HG03064 (cell line): Measurements from ENCODE around the gene CMTM2.
"Not testable (repeated sequence)": the region's sequence is repeated elsewhere in the genome, so short reads cannot be mapped to it uniquely, and the experiment has no call there.

ENCODE experiments used
- ATAC-seq: cut with Tn5 transposase; IDR thresholded peaks from one replicate; pipeline ENCODE4 v1.9.1; 2021; ENCODE audit warnings: low read depth; ENCODE audit not compliant: unreplicated experiment

The CMTM2 gene

DNA sequence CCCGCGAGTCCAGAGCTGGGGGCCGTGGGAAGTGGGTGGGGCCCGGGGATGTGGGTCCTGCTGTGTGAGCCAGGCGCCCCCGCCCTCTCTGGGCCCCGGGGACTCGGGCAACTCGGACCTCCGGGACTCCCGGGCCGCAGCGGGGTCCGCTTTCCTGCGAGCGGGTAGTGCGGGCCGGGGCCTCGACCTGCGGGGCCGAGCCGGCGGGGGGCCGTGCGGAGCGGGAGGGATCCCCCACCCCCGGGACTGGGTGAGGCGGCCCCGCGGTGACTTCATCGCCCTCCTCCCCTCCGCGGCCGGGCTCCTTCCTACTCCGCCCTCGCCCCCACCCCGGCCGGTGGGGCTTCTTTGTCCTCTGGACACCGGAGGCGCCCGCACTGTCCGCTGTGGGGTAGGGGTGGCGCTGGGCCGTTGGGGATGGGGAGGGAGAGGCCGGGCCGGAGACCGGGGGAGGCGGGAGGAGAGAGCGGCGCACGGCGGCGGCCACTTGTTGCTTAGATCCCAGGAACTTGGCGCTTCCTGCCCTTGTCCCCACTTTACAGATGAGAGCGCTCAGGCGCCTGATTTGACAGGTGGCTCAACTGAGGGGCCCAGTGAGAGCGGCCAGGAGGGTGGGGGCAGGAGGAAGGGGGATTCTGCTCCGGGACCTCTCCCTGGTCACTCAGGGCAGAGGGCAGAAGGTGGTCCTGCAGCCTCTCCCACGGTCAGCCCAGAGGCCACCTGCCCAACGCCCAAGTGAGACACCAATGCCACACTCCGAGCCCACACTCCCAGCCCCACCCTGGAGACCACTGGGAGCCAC lies 26.1 kb downstream of the CMTM2 start:
- peak; percentile 2 for ATAC-seq

DNA sequence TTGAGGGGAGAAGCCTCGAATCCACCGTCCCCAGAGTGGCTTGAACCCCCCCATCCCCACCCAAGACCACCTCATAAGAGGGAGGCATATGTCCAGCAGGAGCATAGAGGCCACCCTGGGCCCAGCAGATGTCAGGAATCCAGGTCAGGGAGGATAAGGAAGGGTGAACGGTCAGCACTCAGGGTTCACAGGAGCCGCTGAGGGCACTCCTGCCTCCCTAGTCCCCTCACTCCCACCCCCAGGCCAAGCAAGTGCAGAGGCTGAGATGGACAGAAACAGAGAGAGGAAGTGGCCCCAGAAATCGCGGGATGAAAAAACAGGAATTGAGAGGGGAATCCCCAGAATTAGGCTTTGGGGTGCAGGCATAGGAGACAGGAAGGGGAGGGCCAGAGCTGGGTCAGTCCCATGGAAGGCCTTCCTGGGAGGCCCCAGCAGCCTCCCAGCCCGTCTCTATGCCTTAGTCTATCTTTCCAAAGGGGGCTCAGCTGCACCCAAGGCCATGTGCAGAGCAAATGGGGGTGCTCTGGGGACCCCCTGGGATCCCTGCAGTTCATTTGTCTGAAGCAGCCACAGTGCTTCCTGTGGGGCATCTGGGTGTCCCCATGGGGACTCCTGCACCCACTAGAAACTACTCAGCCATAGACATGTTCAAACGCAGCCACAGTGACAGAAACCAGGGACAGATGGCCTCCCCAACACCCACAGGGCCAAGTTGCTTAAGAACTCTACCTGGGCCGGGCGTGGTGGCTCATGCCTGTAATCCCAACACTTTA lies 26.9 kb downstream of the CMTM2 start:
- no peak for ATAC-seq

DNA sequence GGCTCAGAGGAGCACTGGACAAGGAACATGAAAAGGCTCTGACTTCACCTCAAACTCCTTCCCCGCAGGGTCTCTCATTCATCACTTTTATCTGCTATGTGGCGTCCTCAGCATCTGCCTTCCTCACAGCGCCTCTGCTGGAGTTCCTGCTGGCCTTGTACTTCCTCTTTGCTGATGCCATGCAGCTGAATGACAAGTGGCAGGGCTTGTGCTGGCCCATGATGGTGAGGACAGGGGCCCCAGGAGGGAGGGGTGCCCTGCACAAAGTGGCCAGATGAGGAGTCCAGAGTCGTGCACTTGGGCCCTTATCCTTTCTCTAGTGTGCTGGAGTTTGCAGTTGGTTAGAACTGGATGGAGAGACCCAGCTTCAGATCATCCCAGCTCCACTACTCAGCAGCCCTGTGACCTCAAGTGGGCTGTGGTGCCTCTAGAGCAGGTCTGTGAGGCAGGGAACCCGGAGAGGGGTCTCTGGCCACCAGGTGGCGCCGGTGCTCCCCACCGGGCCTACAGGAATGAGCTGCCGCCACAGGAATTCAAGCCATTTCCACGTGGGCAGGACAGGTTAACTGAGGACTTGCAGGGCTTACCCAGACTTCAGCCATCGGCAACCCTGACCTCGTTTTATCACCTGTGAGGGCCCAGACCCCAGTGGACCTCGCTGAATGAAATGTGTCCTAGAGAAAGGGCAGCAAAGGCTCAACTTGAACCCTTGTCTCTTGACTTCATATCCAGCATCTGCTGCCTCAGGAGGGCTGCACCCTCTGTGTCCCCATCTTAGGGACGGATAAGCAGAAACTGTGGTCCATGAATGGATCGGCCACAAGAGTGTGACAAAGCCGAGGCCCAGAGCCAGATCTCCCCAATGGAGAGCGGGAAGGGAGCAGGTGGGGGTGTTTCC lies 29.2 kb downstream of the CMTM2 start:
- ATAC-seq = no peak

DNA sequence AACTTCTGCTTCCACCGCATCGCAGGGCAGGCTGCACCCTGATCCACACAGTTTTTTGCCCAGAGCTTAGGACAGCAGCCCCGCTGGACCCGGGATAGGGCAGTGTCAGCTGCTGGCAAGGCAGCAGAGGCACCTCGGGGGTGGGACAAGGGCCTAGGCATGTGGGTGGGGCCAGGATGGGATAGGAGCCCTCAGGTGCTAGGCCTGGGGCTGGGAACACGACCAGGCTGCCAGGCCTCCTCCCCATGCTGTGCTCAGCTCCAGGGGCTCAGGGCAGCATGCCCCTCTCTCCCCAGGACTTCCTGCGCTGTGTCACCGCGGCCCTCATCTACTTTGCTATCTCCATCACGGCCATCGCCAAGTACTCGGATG lies 29.9 kb downstream of the CMTM2 start:
- no peak for ATAC-seq

- ATAC-seq = no peak
These were observed 31.0 kb downstream of the CMTM2 start for GRCh38 chr16:66610111-66610820.

- ATAC-seq = not testable (repeated sequence)
These were observed 32.6 kb downstream of the CMTM2 start for GRCh38 chr16:66611911-66612310.

DNA sequence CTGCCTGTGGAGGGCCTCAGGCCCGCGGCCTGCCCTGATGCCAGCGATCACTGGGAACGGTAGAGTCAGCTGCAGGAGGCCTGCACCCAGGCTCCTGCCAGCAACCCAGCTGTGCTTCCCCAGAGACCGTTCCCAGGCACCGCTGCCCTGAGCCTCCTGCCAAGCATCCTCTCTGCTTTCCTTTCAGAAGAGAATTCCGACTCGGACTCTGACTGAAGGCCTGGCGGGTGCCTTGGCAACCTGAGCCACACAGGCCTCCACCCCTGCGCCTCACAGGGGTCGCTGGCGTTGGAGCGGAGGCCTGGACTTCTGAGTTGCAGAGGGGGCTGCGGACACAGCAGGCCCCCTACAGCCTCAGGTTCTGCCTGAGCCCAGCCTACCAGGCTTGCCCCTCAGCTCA lies 33.2 kb downstream of the CMTM2 start:
- no peak for ATAC-seq

DNA sequence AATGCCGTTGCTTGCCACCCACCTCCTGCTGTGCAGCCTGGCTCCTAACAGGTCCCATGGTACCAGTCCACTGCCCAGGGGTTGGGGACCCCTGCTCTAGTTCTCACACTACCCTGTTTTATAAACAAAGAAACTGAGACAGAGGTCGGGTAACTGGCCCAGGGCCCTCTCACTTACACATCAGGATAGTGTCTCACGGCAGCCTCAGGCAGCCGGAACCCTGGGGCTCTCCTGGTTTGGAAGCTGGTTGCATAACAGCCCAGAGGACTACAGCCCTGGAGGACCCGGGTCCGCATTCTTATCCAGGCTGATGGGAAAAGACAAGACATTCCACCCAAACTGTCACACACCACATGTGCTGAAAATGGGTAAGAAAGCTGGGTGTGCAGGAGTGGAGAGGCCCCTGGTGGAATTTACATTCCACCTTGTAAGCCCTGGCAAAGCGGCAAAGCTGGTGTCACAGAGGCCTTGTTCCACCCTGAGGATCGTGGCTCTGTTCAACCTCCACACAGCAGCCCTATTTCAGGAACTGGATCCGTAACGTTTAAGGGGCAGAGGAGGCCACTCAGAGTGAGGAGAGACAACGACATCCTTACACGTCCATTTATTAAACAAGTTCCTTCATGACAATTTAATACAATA lies 35.0 kb downstream of the CMTM2 start:
- ATAC-seq = no peak

DNA sequence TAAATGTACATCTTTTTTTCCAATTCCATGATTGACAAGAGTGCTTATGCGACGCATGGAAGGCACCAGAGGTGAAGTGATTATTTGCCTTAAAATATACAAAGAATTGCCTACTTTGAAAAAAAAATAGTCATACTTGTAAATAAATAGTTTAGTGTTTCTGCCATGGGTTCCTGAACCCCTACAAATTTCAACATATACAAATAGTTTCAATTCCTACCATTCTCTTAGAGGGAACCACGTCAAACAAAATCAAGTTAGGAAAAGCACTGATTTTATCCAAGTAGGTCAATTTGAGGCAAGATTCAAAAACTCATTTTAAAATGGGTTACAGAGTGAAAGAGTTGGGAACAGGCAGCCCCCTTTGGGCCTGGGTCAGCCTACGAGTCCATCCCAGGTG lies 36.9 kb downstream of the CMTM2 start:
- no peak for ATAC-seq

DNA sequence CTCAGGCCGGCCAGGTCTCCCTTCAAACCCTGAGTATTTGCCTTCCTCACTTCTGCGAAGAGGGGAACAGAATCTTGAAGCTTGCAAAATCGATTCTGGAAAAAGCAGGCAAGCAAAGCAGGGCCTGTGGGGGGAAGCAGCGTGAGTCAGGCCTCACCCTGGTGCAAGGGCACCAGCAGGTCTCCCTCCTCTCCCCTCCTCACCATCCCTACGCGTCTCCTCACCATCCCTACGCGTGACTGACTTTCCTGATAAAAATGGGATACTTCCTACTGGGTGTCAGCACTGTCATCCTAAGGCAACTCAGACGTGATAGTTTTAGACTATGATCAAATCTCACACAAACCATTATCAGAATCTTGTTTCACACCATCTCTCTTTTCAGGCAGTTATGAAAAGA lies 37.3 kb downstream of the CMTM2 start:
- no peak for ATAC-seq

- ATAC-seq = no peak
These were observed 37.8 kb downstream of the CMTM2 start for GRCh38 chr16:66617010-66617434.

GRCh38 chr16:66617728-66618127 lies 38.5 kb downstream of the CMTM2 start:
- ATAC-seq = no peak

- ATAC-seq = no peak
These were observed 39.5 kb downstream of the CMTM2 start for GRCh38 chr16:66618588-66619375.

GRCh38 chr16:66619534-66620428 lies 40.5 kb downstream of the CMTM2 start:
- no peak for ATAC-seq

DNA sequence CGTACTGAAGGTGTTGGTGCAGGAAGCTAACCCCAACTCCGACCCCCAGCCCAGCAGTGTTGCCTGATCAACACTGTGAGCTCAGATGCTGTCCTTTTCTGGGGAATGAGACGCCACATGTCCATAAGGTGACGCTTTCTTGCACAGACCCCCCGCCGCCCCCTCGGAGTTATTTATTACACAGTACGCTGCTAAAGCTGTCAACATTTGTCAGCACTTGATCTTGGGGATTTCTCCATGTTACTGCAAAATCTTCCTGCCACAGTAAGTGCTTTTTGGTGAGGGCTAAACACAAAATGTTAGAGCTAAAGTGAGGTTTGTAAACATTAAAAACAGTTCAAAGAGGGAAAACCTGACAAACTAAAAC lies 41.1 kb downstream of the CMTM2 start:
- no peak for ATAC-seq

DNA sequence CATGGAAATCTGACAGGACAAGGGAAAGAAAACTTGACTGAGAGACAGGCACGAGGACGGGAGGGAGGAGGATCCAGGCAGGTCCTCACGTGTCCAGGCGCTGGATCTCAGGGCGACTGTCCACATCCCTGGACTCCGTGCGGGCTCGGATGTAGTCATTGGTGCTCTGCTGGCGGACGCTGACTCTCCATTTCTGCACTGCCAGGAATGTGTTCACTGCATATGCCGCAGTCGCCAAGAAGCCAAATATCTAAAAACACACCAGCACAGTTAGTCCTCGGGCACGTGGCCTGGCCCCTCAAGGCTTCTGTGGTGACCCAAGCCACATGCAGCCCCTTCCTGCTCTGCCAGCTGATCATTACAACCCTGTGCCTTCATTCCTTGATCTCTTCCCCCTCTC lies 42.7 kb downstream of the CMTM2 start:
- no peak for ATAC-seq

- no peak for ATAC-seq
These were observed 43.6 kb downstream of the CMTM2 start for GRCh38 chr16:66622863-66623262.

GRCh38 chr16:66623755-66624154 lies 44.5 kb downstream of the CMTM2 start:
- no peak for ATAC-seq
